ENCODE results near the gene KCNMA1. TPM values are rescaled to one million over a fixed set of nuclear protein-coding genes. Genes with fewer than 3 reads are reported as not detected.

Gene KCNMA1
- total and polyA plus RNA-seq, 9 of the 15 experiments (the other 6 are each of a cell fraction or from before 2014, with no cell fraction given), result 0.01 to 0.95 (median 0.15) TPM; not detected in 4

DNA sequence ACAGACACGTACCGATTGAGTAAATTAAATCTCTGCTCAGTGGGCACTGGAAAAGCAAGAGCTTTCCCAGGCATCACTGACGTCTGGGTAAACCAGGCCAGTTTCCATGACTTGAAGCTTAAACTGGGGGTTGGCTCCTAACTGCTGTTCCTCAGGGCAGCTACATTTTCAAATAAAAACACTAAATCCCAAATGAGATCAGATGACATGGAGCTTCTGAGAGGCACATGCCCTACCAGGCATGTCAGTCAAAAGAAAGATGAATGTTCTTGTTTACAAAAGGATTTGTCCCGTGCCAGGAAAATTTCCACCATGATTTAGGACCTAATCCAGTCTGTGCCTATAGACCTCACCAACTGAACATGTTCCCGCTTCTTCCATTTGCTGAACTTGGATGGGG, 220.2 kb downstream of the KCNMA1 start:
- H3K79me2 ChIP-seq (ENCODE audit: control insufficient read depth, insufficient read depth, low read length), result no peaks in the 10 kb centered on the region
- H2AFZ ChIP-seq (ENCODE audit: low read depth, low read length), result no peak overlapping the region
- no peaks in the 10 kb centered on the region for H3K9me1 ChIP-seq (ENCODE audit: control insufficient read depth, insufficient read depth, low read length)
- no peak for FAIRE-seq
- no peaks in the 10 kb centered on the region for H3K4me1 ChIP-seq (replicated peaks in 1 of 2; ENCODE audit: control insufficient read depth in 2 of 2, insufficient read depth in 2 of 2, low read length in 2 of 2)
- CTCF ChIA-PET (ENCODE audit: low intra/inter-chr PET ratio), result no interaction called here
- no peak overlapping the region for H3K4me2 ChIP-seq (ENCODE audit: insufficient read depth, low read length)
- WGBS (ENCODE audit: insufficient coverage, low coverage, missing lambda C conversion rate), result 0% methylated on average over 5 of the region's 5 CpGs
- H3K27me3 ChIP-seq (ENCODE audit: control insufficient read depth in 2 of 2, insufficient read depth in 2 of 2, low read length in 2 of 2), result peaks cover 7 to 40% of the 10 kb centered on the region in 2 experiments; a peak in 3 of 5 replicates
- DNase-seq (ENCODE audit: extremely low read depth in 1 of 4, low spot score in 3 of 4), result no peak
- H3K9me3 ChIP-seq (replicated peaks; ENCODE audit: control insufficient read depth, insufficient read depth, low read depth, low read length), result no peaks in the 10 kb centered on the region
- POLR2A ChIA-PET, result interaction anchor here (1.0 kb wide), 1 partner anchor 9 kb away, joined by 3 read pairs; no protein-coding TSS in a partner anchor
- H4K20me1 ChIP-seq (replicated peaks; ENCODE audit: control insufficient read depth, insufficient read depth, low read length), result 0 out of 2 replicates have a peak, but pooled peaks cover 6% of the 10 kb centered on the region
- no peak overlapping the region for H3K4me3 ChIP-seq
- H3K9ac ChIP-seq (ENCODE audit: insufficient read depth in 1 of 2, low read depth in 2 of 2, low read length in 2 of 2), result no peak overlapping the region
- H3K27ac ChIP-seq (ENCODE audit: extremely low read depth, low read depth, low read length), result no peak overlapping the region
- intact Hi-C loops (cut with micrococcal nuclease) (no loop called here), in situ Hi-C loops (cut with MboI) (no loop called here)
- no peaks in the 10 kb centered on the region for H3K36me3 ChIP-seq (ENCODE audit: control insufficient read depth, insufficient read depth, low read length)
- no peak for ATAC-seq
- no TSS peak for BruUV-seq (replicated peaks)
- TF ChIP-seq ZNF146 (CRISPR knock-in tag; IDR thresholded peaks at IDR 0.05; ENCODE audit: unreplicated experiment) (no peak), CEBPG (CRISPR knock-in tag; IDR thresholded peaks at IDR 0.05) (no peak), CEBPG (tag; conservative IDR thresholded peaks at IDR 0.05 in 1 of 2, IDR thresholded peaks at IDR 0.05 in 1 of 2) (no peak), ZNF24 (IDR thresholded peaks at IDR 0.05) (no peak), ZBTB1 (CRISPR knock-in tag; IDR thresholded peaks at IDR 0.05; ENCODE audit: borderline replicate concordance, low read depth) (no peak), NFATC3 (IDR thresholded peaks at IDR 0.05) (no peak), TEAD2 (tag; IDR thresholded peaks at IDR 0.05) (no peak), PYGO2 (tag; IDR thresholded peaks at IDR 0.05) (no peak)
- TF ChIP-seq, protein P1, sequence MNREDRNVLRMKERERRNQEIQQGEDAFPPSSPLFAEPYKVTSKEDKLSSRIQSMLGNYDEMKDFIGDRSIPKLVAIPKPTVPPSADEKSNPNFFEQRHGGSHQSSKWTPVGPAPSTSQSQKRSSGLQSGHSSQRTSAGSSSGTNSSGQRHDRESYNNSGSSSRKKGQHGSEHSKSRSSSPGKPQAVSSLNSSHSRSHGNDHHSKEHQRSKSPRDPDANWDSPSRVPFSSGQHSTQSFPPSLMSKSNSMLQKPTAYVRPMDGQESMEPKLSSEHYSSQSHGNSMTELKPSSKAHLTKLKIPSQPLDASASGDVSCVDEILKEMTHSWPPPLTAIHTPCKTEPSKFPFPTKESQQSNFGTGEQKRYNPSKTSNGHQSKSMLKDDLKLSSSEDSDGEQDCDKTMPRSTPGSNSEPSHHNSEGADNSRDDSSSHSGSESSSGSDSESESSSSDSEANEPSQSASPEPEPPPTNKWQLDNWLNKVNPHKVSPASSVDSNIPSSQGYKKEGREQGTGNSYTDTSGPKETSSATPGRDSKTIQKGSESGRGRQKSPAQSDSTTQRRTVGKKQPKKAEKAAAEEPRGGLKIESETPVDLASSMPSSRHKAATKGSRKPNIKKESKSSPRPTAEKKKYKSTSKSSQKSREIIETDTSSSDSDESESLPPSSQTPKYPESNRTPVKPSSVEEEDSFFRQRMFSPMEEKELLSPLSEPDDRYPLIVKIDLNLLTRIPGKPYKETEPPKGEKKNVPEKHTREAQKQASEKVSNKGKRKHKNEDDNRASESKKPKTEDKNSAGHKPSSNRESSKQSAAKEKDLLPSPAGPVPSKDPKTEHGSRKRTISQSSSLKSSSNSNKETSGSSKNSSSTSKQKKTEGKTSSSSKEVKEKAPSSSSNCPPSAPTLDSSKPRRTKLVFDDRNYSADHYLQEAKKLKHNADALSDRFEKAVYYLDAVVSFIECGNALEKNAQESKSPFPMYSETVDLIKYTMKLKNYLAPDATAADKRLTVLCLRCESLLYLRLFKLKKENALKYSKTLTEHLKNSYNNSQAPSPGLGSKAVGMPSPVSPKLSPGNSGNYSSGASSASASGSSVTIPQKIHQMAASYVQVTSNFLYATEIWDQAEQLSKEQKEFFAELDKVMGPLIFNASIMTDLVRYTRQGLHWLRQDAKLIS (CRISPR knock-in tag; IDR thresholded peaks at IDR 0.05), result no peak
- TF ChIP-seq, protein P2, sequence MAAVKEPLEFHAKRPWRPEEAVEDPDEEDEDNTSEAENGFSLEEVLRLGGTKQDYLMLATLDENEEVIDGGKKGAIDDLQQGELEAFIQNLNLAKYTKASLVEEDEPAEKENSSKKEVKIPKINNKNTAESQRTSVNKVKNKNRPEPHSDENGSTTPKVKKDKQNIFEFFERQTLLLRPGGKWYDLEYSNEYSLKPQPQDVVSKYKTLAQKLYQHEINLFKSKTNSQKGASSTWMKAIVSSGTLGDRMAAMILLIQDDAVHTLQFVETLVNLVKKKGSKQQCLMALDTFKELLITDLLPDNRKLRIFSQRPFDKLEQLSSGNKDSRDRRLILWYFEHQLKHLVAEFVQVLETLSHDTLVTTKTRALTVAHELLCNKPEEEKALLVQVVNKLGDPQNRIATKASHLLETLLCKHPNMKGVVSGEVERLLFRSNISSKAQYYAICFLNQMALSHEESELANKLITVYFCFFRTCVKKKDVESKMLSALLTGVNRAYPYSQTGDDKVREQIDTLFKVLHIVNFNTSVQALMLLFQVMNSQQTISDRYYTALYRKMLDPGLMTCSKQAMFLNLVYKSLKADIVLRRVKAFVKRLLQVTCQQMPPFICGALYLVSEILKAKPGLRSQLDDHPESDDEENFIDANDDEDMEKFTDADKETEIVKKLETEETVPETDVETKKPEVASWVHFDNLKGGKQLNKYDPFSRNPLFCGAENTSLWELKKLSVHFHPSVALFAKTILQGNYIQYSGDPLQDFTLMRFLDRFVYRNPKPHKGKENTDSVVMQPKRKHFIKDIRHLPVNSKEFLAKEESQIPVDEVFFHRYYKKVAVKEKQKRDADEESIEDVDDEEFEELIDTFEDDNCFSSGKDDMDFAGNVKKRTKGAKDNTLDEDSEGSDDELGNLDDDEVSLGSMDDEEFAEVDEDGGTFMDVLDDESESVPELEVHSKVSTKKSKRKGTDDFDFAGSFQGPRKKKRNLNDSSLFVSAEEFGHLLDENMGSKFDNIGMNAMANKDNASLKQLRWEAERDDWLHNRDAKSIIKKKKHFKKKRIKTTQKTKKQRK (IDR thresholded peaks at IDR 0.05; ENCODE audit: borderline replicate concordance, low read depth, low read length), result no peak
- TF ChIP-seq, protein P3, sequence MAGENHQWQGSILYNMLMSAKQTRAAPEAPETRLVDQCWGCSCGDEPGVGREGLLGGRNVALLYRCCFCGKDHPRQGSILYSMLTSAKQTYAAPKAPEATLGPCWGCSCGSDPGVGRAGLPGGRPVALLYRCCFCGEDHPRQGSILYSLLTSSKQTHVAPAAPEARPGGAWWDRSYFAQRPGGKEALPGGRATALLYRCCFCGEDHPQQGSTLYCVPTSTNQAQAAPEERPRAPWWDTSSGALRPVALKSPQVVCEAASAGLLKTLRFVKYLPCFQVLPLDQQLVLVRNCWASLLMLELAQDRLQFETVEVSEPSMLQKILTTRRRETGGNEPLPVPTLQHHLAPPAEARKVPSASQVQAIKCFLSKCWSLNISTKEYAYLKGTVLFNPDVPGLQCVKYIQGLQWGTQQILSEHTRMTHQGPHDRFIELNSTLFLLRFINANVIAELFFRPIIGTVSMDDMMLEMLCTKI (IDR thresholded peaks at IDR 0.05; ENCODE audit: partially characterized antibody), result no peak
